Jurkat, Clone E6-1 (cell line): Measurements from ENCODE around the gene KRT17.
"Not testable (repeated sequence)": the region's sequence is repeated elsewhere in the genome, so short reads cannot be mapped to it uniquely, and the experiment has no call there.

Experiments used
- DNase-seq: peaks from one replicate; pipeline ENCODE4 v3.0.0-alpha.2; 2011; ENCODE audit warnings: low read depth, low spot score
- H3K4me3 ChIP-seq: 2 replicates; pipeline ENCODE4 v1.5.1; 2011; ENCODE audit warnings: mild to moderate bottlenecking, low read length, control low read depth, moderate library complexity

Gene KRT17

GRCh38 chr17:41583137-41584127 lies 40.9 kb downstream of the KRT17 start:
- DNase-seq = no peak
- H3K4me3 ChIP-seq = no peak overlapping the region

DNA sequence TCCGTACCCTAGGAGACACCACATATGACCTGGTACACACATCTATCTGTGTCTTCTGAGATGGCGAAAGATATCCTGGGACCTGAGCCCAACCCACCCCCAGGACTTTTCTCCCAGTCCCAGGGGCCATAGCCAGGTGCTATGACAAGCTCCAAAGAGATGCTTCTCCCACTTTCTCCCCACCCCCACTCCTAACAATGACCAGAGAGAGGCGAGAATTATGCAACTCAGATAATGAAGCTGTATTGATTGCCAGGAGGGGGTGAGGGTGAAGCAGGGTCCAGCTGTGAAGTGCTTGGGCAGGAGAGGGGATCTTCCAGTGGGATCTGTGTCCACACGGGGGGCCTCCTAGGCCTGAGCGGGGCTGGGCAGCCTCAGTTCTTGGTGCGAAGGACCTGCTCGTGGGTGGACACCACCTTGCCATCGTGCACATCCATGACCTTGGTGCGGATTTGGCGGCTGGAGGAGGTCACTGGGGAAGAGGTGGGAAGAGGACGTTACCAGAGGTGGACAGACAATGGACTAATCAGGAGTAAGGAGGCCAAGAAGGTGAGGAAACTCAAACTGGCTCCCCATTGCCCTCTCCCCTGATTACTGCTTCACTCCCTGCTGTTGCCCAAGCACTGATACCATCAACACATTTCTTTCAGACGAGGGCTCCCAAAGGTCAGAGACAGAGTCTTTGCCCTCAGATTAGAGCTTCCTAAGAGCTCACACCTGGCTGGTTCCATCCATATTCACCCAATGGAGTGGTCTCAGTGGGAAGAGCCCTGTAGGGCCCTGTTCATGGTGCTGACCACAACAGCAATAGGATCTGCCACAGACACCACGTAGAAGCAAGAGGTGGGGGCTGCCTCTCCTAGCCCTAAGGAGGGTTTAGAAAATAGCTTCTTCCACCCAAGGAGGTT lies 42.1 kb downstream of the KRT17 start:
- not testable (repeated sequence) for H3K4me3 ChIP-seq, DNase-seq

DNA sequence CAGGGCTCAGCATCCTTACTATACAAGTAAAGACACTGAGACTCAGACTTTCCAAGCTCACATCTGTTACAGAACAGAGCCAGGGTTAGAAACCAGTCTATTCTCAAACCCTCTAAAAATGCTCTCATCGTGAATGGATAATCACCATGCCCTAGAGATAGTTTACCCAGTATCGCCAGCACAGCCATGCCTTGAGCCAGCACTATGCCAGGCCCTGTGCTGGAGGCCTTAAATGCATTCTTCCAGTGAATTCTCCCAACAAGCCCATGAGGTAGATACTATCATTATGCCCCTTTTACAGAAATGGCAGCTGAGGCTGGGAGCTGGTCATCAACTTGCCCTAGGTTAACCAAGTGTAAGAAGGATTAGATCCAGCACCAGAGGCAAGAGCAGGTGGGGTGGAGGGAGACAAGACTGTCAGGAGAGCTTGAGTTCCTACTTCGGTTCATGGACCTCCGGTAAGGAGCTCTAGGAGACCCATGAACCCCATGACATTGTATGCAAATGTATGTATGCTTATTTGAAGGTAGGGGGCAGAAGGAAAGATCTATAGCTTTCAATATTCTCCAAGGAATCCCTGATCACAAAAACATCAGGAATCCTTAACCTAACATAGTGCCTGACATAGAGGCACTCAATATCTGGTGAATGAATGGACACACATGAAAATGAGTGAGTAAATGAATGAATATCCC lies 42.9 kb downstream of the KRT17 start:
- no peak overlapping the region for H3K4me3 ChIP-seq
- DNase-seq = no peak

DNA sequence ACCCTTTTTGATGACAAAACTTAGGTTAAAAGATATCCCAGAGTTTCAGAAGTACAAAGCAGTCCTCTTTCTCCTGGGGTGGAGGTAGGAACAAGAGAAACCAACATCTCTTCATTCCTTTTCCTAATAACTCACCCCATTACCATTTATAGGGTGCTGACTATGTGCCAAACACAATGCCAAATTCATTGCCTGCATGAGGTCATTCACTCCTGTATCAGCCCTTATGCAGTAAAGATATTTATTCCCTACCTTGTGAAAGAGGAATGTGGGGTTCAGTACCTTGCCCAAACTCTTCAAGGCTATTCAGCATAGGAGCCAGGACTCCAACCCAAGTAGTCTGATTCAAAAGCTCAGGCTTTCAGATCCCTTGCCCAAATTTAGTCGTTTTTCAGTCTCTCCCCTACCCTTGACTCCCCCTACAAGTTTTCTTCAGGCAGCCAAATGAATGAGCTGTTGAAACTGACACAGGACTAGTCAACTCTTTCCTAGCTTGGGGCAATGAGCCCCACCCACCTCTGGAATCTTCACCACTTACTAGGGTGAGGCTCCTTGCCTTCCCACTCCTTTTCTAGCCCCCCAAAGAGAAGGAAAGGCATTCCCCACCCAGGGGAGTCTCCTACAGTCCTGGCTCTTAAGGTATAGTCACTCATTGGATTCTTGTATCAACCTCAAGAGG lies 43.5 kb downstream of the KRT17 start:
- DNase-seq = no peak
- no peak overlapping the region for H3K4me3 ChIP-seq

- H3K4me3 ChIP-seq = no peak overlapping the region
- no peak for DNase-seq
Observed at GRCh38 chr17:41580244-41580575, 44.2 kb downstream of the KRT17 start.

DNA sequence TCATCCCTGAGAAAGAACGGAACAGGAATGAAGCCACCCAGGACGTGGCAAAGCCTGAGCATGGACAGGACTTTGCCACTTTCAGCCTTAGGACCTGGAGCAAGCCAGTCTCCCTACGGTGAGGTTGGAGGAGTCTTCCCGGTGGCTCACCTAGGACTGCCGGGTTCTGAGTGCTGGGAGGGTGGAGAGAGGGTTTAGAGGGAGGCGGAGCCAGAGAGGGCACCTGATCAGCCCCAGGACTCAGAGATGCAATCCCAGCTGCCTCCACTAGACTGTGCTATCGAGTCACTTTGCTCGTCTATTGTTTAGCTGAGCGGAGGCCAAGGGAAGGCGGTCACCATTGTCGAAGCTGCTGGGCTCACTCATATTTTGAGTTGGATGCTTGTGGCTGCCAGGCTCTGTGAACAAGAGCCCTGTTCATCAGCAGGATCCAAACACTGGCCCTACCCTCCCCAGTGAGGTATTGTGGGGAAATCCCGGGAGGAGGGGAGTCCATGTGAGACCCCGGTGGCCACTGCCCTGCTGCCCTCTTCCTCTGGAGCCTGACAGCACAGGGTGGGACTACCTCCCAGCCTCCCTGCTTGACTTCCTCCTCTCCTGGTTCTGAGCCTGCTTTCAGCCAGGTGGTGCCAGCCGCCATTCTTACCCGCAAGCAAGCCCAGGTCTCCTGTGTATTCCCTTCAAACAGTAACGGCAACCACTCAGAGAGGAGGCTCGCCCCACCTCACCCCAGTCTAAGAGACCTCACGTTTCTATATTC lies 44.7 kb downstream of the KRT17 start:
- peak overlapping the region; percentile 12 for H3K4me3 ChIP-seq

DNA sequence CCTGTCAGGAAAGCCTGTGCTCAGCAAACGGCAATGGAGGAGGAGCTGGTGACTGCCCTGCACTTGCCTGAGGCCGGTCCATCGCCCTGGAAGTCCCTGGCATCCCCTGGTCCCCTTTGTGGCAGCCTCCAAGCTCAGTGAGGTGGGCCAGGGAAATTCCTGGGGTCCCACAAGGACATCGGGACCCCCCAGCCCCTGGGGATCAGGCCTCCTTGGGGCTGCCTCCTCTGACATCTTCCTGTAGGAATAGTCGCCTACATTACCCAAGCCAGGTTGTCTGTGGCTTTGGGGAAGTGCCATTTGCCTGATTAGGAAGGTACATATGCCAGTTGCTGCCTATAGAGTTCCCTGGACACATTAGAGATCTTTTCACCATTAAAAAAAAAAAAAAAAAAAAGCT lies 45.4 kb downstream of the KRT17 start:
- H3K4me3 ChIP-seq = no peak overlapping the region
- DNase-seq = no peak

More for the DNA sequence above, 44.7 kb downstream of the KRT17 start:
- DNase-seq = peak; percentile 76

DNA sequence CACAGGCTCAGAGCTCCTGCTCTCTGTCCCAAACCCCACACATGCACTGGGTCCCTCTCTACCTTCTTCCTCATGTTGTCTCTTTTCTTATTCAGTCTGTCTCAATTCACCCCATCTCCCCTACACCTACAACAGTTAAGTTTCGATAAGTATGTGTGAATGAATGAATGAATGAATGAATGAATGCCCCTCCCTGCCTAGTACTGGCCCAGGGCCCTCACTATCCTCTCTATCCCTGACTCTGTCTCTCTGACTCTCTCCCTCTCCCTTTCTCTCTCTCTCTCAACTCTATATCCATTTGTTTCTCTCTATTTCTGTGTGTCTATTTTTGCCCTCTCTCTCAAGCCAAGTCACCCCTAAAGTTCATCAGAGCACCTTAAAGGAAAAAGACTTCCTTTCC lies 45.8 kb downstream of the KRT17 start:
- no peak overlapping the region for H3K4me3 ChIP-seq
- DNase-seq = no peak

- H3K4me3 ChIP-seq, DNase-seq: not testable (repeated sequence)
Observed at GRCh38 chr17:41576740-41577139, 47.6 kb downstream of the KRT17 start.

DNA sequence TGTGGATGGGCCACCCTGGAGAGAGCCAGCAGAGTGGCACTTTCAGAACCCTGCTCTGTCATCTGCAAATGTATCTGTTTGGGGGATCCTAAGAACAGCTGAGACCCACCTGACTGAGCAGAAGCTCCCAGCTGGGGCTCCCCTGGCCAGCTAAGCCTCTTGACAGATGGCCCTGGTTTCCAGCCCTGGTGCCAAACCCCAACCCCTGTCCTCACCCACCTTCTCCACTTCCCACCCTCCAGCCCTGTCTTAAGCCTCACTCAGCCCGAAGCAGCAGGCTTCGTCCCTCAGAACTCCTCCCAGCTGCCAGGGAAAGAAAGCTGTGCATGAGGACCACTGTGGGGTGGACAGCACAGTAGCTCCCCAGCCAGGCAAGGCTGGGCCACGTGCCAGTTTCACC lies 49.0 kb downstream of the KRT17 start:
- DNase-seq = no peak

GRCh38 chr17:41571561-41572434 lies 52.6 kb downstream of the KRT17 start, which contains the start of gene KRT9:
Gene KRT9 (minus strand): TSS chr17:41572059. CDS start chr17:41571992, 67 bp downstream.
- no peak within 1 kb of the TSS for H3K4me3 ChIP-seq
- DNase-seq = no peak

More for the DNA sequence above, 49.0 kb downstream of the KRT17 start:
- H3K4me3 ChIP-seq = no peak overlapping the region
